Stimulated activated CD8-positive, alpha-beta memory T cell treated with anti-CD3 and anti-CD28 coated beads, Interleukin-15, amount 100 ng/mL, for 4 hours (primary cell): ENCODE results near the gene INSM1.
"Not testable (repeated sequence)": the region's sequence is repeated elsewhere in the genome, so short reads cannot be mapped to it uniquely, and the experiment has no call there.

Source experiments
- DNase-seq, 2 donors: peaks; one replicate each; pipeline ENCODE4 v3.0.0-alpha.2; 2020; ENCODE audit warnings: low read depth in 2 of 2

INSM1 gene, protein sequence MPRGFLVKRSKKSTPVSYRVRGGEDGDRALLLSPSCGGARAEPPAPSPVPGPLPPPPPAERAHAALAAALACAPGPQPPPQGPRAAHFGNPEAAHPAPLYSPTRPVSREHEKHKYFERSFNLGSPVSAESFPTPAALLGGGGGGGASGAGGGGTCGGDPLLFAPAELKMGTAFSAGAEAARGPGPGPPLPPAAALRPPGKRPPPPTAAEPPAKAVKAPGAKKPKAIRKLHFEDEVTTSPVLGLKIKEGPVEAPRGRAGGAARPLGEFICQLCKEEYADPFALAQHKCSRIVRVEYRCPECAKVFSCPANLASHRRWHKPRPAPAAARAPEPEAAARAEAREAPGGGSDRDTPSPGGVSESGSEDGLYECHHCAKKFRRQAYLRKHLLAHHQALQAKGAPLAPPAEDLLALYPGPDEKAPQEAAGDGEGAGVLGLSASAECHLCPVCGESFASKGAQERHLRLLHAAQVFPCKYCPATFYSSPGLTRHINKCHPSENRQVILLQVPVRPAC

DNA sequence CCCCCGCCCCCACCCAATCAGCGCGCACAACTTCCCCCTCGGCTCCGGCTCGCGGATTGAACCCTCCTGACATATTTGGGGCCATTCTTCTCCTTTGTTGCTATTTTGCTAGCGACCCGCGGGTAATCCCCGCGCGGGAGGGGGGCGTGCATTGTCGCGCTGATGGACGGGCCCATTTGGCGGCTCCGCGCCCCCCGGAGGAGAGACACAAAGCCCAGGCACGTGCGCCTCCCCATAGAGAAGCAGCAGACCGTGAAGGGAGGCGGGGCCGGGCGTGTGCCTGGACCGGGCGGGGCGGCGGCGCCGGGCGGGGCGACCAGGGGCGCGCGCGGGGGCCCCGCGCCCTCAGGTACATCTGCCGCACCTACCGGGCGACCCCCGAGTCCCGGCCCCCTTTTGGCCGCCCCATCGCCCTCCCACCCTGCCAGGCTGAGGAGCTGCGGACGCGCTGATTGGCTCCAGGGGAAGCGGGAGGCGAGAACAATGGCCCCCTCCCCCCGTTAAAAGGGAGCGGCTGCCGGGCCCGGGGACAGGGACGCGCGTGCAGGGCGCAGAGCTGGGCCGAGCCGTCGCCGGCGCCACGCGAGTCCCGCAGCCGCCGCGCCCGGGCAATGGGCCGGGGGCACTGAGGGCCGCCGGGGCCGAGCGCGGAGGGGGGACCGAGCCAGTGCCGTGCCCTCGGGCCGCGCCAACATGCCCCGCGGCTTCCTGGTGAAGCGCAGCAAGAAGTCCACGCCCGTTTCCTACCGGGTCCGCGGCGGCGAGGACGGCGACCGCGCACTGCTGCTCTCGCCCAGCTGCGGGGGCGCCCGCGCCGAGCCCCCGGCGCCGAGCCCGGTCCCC lies at the start of gene INSM1:
INSM1 (plus strand) TSS at position 530 of the 843 bp plus-strand sequence; CDS start at position 694, 164 bp downstream.
- DNase-seq: no peak

DNA sequence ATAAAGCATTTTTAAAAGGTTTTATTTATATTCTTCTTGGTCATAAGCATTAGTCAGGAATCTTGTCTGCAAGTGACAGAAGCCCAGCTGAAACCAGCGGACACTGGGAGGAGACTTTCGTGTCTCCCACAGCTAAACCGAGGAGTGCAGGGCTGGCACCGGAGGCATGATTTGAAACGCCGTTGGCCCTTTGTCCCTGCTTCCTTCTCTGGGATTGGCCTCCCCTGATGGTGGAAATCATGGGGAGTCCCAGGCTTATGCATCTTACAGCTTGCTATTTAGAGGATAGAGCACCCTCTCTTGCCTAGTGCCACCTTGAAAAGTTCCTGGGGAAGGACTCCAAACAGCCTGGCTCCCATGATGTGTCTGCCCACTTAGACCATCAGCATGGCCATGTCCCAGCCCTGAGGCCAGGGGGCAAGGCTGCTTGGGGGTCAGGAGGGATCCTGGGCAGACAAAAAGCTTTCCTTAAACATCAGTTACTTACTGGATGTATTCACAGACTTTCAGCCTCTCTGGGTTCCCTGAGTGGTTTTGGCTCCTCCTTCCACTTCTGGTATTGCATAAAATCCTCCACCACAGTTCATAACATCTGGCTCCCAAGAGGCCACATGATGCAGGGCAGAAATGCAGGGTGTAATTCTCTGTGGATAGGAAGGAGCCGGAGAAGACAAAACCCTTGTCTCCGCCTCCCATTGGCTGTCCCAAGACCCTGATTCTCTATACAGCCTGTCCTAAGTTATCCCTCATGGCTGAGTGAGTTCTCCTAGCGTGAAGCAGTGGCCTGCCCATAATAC lies 49.3 kb upstream of the INSM1 start:
- no peak for DNase-seq

DNA sequence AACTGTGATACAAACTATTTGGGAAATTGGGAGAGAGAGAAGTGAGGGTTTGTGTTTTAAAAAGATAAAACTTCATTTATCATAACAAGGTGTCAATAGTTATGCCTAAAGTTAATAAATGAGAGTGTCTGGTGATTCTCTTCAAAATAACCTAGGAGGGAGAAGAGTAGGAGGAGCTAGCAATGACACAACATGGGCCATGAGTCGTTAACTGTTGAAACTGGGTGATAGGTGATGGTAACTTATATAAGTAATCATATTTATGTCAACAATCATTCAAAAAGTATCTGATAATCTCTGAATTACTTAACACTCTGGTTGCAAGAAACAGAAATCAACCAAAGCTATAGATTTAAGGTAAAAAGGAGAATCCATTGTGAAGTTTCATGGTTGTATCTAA lies 46.8 kb upstream of the INSM1 start:
- DNase-seq: no peak

DNA sequence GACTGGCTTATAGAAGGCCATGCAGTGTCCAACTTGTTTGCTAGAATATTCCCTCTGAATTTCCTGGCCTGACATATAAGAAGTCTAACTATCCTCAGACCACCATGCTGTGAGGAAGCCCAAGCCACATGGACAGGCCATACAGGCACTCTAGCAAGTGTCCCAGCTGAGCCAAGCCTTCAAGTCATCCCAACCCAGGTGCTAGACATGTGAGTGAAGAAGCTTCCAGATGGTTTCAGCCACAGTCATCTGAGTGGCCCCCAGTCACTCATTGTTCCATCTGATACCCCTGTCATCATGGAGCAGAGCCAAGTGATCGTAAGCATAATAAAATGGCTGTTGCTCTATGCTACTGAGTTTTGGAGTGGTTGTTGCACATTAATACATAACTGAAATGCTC lies 46.0 kb upstream of the INSM1 start:
- no peak for DNase-seq

DNA sequence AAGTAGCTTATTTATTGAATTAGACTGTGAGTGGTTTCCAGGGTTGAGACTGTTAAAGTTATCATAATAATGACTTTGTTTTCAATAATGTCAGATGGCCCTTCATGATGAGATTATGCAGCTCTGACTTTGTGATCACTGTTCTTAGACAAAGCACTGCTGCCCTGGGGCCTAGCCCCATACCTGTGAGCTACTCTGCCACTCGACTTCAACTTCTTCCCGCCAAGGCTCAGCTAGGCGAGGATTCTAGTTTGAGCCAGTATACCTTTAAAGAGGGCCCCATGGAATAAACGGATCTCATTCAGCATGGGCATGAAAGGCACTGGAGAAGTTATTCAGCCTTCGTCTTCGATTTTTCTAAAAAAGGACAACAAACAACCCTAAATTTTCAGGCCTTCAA lies 45.0 kb upstream of the INSM1 start:
- no peak for DNase-seq

DNA sequence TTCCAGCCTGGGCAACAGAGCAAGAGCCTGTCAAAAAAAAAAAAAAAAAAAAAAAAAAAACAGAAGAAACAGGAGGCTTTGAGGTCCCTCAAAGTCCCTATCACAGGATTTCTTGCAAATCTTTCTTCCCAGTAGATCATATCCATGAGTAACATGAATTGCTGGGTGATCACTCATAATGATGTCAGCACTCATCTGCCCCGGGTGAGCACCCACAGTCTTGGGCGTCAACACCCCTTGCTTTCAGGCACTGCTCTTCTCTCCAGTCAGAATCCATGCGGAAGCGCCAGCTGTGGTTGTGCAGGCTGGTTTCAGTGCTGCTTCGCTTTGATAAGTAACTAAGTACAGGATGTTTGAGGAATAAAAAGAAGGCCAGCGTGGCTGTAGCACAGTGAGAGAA lies 40.2 kb upstream of the INSM1 start:
- no peak for DNase-seq

DNA sequence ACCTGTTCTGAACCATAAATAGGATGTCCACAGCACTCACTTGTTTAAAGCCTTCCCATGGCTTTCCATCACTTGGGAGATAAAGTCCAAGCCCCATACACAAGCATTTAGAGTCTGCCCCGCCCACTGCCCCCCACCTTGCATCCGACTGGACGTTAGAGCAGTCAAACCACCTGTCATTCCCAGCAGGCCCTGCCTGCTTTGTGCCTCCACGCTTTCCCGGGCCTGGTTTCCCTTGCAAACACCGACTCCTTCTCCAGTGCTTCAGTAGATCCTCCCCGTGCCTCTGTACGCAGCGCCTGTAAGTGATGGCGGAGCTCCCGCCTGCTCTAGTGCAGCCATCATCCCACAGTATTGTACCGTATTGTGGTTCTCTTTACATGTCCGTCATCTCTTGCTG lies 38.3 kb upstream of the INSM1 start:
- no peak for DNase-seq

DNA sequence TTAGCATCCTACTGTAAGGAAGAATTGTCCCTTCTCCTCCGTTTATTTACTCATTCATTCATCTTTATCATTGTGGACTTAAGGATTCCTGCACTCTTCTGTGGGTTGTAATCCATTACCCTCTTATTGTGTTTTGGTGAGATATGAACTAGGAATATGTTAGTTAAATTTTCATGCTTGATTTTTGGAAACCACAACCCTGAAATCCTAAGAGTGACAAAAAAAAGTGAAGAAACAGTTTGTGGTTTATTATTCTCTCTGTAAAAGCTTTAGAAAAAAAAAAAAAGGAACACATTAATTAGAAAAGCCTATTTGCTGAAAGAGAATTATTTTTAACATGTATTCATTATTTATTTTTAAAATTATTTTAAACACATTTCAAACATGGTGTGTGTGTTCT lies 36.7 kb upstream of the INSM1 start:
- no peak for DNase-seq

DNA sequence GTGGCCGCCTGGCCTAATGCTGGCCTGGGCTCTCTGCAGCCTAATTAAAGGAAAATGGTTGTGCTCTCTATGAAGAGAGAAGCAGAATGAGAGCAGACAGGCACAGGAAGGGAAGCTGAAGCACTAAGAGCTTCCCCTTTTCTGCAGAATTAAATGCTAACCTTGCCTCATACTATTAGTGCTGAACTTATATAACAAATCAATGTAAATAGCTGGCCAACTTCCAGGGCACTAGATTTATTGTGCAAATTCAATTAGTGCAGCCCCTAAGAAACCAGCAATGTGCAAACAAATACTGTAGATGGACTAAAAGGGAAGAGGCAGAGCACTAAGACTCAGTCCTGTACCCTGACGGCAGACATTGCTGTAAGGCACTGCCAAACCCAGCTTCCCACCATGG lies 36.1 kb upstream of the INSM1 start:
- DNase-seq: no peak

DNA sequence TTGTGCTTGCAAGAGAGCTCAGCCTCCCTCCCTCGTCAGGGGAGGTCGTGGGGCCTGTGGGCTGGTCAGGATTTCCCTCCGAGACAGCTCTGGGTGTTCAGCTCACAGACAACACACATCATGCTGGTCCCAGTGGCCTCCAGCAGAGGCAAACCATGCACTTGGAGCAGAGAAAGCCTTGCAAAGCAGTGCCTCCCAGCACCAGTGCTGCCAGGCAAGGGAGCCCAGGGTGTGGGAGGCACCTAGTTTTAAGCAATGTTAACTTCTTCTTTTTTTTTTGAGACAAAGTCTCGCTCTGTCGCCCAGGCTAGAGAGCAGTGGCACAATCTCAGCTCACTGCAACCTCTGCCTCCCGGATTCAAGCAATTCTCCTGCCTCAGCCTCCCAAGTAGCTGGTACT lies 34.0 kb upstream of the INSM1 start:
- DNase-seq: no peak

DNA sequence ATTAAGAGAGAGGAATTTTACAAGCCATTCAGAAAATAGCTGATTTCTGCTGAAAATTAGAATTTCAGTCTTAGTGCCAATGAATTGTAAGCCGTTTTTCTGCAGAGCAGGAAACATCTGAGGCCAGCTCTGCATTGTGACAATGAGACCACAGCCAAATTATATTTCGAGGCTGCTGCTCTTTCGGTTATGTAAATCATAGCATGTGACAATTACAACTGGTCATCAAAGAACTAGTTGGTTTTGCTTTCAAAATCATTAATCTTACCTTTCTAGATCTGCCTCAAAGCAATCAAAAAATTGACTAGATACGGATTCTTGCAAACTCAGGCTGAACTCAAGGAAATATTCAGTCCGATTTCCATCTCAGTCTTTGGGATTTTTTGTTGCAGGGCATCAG lies 33.4 kb upstream of the INSM1 start:
- no peak for DNase-seq

DNA sequence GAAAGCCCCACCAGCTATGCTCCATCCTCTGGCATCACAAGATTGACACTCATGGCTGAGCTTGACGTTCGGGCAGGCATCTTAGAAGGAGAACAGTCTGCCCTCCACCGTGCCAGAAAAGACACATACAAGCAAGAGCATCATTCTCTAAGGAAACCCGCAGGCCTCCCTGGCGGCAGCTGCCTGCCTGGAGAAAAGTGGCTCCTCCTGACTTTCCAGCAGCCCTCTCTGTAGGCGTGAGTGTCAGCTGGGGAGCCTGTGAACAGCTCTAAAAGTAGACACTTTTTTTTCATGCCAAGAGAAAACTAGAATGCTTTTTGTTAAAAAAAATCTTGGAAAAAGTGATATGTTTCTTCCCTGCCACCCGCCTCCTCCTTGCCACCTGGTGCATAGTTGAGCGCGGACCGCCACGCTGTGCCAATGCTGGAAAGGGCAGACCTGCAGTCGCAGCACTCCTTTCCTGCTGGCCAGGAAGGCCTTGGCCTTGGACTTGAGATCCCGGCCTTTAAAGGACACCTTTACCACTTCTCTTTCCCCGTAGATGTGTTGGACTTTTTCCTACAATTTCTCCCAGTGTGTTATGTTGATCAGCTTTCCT lies 29.7 kb upstream of the INSM1 start:
- DNase-seq: no peak

DNA sequence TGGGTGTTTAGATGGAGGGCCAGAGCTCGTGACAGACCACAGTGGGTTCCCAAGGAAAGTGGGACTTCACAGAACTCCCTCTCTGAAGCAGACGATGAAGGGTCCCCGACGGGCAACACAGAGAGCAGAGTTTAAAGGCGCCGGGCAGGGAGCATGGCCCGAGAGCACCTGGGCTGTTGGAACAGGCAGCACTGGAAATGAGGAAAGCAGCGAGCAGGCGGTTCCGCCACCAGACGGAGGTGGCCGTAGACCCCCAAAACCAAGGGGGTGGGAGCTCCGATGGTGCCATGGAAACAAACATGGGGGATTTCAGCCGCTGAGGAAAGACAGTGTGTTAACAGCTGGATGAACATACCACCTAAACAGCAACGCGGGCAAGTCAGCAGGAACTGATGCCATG lies 27.5 kb upstream of the INSM1 start:
- DNase-seq: no peak

DNA sequence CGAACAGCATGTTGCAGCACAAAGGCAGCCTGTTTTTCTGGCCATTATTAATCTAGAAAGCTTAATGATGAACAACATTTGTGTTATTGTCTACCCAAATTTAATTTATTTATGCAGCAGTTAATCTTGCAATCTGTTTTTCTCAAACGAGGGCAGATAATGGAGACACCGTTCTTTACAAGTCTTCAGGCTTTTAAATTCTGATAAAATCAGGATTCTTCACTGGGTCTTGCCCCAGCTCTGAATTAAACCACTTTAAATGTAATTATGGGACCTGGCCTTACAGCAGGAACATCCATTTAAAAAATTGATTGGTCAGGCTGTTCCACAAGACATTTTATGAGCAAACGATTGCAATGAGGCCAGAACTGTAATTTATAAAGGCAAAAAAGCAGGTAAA lies 26.5 kb upstream of the INSM1 start:
- DNase-seq: no peak

DNA sequence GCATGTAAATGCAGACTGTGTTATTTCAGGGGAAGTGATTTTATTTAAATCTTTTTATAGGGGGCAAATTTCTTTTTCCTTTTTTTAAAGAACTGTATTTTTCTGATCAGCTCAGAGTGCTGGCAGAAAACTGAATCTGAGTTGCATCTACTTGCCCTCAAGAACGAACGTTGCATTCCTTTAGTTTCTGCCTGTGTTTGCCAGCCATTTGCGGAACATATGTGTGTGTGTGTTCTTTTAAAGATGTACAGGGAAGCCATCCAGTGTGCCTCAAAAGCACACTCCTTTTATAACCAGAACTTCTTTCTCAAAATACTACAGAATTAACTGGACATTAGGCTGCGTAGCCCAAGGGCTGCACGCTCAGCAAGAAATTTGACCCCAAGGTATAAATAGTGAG lies 25.8 kb upstream of the INSM1 start:
- no peak for DNase-seq

DNA sequence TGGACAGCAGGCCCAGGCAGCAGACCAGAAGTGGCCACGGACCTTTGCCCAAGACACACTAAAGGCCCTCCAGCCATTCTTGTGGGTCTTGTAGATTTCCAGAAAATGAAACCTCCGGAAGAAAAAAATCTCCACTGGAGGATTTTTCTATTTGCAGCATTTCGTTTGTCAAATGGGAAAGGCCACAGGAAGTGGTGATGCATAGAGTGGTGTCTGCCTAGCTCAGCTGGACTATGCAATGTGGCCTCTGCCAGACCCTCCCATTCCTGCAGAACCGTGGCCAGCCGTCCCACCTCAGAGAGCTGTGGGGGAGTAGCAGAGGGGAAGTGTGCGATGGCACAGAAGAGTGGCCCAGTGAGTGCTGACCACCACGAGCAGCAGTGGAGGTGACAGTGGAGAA lies 24.0 kb upstream of the INSM1 start:
- DNase-seq: no peak

DNA sequence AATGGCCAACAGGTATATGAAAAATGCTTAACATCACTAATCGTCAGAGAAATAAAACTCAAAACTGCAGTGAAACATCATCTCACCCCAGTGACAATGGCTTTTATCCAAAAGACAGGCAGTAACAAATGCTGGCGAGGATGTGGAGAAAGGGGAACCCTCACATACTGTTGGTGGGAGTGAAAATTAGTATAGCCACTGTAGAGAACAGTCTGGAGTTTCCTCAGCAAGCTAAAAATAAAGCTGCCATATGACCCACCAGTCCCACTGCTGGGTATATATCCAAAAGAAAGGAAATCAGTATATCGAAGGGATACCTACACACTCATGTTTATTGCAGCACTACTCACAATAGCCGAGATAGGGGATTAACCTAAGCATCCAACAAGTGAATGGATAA lies 23.4 kb upstream of the INSM1 start:
- no peak for DNase-seq

DNA sequence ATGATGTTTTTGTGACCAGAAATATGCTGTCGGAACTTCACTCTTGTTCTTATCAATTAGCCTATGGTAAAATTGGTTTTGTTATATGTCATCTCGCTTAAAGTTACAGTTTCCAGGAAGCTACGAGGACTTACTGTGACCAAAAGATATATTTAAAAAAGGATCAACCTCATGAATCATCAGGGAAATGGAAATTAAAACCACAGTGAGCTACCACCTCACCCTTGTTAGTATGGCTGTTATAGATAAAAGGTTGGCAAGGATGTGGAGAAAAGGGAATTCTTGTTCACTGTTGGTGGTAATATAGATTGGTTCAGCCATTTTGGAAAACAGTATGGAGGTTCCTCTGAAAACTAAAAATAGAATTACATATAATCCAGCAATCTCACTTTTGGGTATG lies 14.3 kb upstream of the INSM1 start:
- DNase-seq: no peak

DNA sequence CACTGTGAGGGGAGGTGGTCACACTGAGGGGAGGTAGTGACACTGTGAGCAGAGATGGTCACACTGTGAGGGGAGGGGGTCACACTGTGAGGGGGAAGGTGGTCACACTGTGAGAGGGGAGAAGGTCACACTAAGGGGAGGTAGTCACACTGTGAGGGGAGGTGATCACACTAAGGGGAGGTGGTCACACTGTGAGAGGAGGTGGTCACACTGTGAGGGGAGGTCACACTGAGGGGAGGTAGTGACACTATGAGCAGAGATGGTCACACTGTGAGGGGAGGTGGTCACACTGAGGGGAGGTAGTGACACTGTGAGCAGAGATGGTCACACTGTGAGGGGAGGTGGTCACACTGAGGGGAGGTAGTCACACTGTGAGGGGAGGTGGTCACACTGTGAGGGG lies 12.4 kb upstream of the INSM1 start:
- not testable (repeated sequence) for DNase-seq

DNA sequence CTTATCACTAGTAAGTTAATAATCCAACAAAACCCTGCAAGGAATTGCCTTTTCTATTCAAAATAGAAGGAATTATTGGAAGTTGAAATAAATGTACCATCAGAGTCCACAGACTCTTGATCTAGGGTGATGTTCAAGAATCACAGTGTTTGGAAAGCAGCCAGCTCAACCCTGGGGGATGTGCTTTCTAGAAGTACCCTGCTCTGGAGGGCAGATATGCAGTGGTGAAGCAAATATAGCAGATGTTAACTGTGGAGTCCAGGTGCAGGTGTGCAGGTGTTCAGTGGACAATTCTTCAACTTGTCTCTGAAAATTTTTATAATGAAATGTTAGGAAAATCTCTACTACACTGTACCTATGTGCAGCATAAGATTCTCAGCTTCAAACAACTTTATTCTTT lies 9.1 kb upstream of the INSM1 start:
- no peak for DNase-seq

DNA sequence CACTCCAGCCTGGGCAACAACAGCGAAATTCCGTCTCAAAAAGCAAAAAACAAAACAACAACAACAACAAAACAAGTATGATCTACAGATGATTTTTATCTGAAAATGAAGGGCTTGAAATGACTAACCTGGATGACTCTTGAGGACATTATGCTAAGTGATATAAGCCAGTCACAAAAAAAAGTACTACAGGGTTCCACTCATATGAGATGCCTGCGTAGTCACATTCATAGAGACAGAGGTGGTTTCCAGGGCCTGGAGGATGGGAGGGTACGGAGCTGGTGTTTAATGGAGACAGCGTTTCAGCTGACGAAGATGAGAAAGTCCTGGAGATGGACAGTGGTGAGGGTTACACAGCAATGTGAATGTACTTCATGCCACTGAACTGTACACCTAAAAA lies 8.3 kb upstream of the INSM1 start:
- no peak for DNase-seq

DNA sequence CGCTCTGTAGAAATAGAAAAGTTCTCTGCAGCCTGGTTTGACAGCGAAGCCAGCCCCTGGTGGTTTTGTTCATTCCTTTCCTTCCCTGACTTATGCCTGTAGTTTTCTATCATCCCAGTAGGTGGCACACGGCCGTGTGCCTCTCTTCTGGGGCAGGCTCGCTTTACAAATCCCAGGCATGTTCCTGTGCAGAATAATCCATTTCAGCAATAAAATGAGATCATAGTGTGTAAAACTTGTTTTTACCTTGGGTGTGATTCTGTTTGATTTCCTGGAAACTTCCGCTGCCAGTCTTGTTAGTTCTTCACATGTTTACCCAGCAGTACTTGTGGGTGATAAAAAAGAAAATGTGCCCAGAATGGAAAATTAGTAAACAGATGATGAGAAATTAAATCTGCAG lies 7.4 kb upstream of the INSM1 start:
- no peak for DNase-seq
